NCI-H1930 (cell line): ENCODE results near the gene TTN.
A peak's percentile ranks its signal among the peaks of the same experiment; 100 is the strongest.

Experiments
- DNase-seq, 2 experiments: peaks; one replicate each; lab custom pipeline; 2025; lab: John Stamatoyannopoulos, UW

Gene TTN

GRCh38 chr2:178811901-178812300 is 4.7 kb upstream of the TTN start:
- no peak for DNase-seq

GRCh38 chr2:178811045-178811444 is 3.8 kb upstream of the TTN start:
- no peak for DNase-seq

GRCh38 chr2:178810422-178810821 is 3.2 kb upstream of the TTN start:
- no peak for DNase-seq

GRCh38 chr2:178806543-178806942 is 680 bp downstream of the TTN start:
- DNase-seq, result no peak

GRCh38 chr2:178805457-178805856 is 1.8 kb downstream of the TTN start:
- DNase-seq, result no peak

- no peak for DNase-seq
Observed at GRCh38 chr2:178804791-178805190, 2.4 kb downstream of the TTN start.

- DNase-seq, result no peak
Observed at GRCh38 chr2:178800510-178800909, 6.7 kb downstream of the TTN start.

GRCh38 chr2:178799305-178799704 is 7.9 kb downstream of the TTN start:
- DNase-seq, result no peak

GRCh38 chr2:178796079-178796677 is 11.0 kb downstream of the TTN start:
- DNase-seq, result no peak

GRCh38 chr2:178787934-178788333 is 19.3 kb downstream of the TTN start:
- no peak for DNase-seq

GRCh38 chr2:178787155-178787554 is 20.1 kb downstream of the TTN start:
- no peak for DNase-seq

- DNase-seq, result no peak
Observed at GRCh38 chr2:178783889-178784288, 23.3 kb downstream of the TTN start.

GRCh38 chr2:178782236-178782635 is 25.0 kb downstream of the TTN start:
- no peak for DNase-seq

- DNase-seq, result no peak
Observed at GRCh38 chr2:178777577-178777976, 29.6 kb downstream of the TTN start.

GRCh38 chr2:178776751-178777150 is 30.5 kb downstream of the TTN start:
- DNase-seq, result no peak

- DNase-seq, result no peak
Observed at GRCh38 chr2:178775975-178776374, 31.2 kb downstream of the TTN start.

- DNase-seq, result no peak
Observed at GRCh38 chr2:178770518-178770917, 36.7 kb downstream of the TTN start.

GRCh38 chr2:178767094-178768060 is 39.8 kb downstream of the TTN start:
- DNase-seq, result peak in 1 of 2 experiments; percentile 2

- no peak for DNase-seq
Observed at GRCh38 chr2:178764097-178764496, 43.1 kb downstream of the TTN start.

- peak; percentile 8 to 39 for DNase-seq
Observed at GRCh38 chr2:178761759-178762371, 45.4 kb downstream of the TTN start.

GRCh38 chr2:178756843-178757242 is 50.4 kb downstream of the TTN start:
- DNase-seq, result no peak

- DNase-seq, result no peak
Observed at GRCh38 chr2:178756343-178756742, 50.9 kb downstream of the TTN start.

- no peak for DNase-seq
Observed at GRCh38 chr2:178747767-178748166, 59.5 kb downstream of the TTN start.
